ENCODE results near the gene FBN2.
"Not testable (repeated sequence)": the region's sequence is repeated elsewhere in the genome, so short reads cannot be mapped to it uniquely, and the experiment has no call there.

Gene FBN2

DNA sequence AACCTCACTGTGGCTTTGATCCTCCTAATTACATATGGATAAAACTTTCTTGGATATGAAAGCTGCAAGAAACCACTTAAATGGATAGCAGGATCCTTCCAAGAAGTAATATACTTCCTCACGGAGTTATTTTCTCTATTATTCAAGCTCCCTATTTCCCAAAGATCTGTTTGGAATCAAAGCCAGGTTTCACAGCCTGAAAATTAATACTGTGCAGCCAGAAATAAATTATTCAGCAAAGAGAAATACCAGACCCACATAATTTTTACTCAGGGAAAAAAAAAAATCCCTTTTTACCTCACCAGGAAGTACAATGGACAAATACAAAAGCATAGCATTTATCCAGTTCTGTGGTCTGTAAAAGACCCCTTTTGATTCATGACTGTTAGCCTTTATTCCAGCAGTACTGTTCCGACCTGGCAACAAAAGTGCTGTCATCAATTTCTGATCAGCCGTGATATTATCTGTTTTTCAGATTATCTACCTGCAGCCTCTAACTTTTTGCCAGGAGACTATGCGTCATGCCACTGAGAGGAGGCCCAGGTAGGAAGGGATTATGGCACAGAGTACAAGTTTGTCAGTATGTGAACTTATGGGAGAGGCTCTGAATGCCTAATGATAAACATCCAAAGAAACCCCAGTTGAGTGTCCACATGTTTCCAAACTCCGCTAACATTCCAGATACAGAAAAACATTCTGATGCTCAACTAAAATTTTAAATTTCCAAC, 57.0 kb downstream of the FBN2 start:
- in situ Hi-C loops (cut with HindIII; ENCODE audit: low sequenced_read_pairs), result loop anchor here (25.0 kb wide), 1 partner anchor 269 kb away; no protein-coding TSS in a partner anchor

- in situ Hi-C loops (cut with HindIII; ENCODE audit: low sequenced_read_pairs), result loop anchor here (25.0 kb wide), 1 partner anchor 268 kb away; no protein-coding TSS in a partner anchor
These were observed 57.9 kb downstream of the FBN2 start for GRCh38 chr5:128480158-128480557.

GRCh38 chr5:128478386-128479368, 59.4 kb downstream of the FBN2 start:
- in situ Hi-C loops (cut with HindIII; ENCODE audit: low sequenced_read_pairs), result loop anchor here (25.0 kb wide), 1 partner anchor 266 kb away; no protein-coding TSS in a partner anchor

DNA sequence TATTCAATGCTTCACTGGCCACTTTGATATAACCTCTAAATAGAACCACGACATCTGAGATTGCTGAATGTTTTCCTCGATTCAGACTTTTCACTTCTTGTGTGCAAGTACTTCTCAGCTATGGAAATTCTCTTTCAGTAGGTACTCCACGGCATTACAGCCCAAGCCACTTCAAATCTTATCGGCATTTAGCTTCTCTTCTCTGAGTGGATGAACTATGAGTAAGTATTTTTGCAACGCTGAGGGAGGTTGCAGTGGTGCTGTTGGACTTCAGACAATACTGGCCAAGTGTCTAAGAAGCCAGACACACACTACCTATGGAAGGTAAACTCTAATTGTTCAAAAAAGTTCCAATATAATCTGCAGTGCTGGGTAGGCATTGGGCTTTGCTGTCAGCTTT, 60.1 kb downstream of the FBN2 start:
- in situ Hi-C loops (cut with HindIII; ENCODE audit: low sequenced_read_pairs), result loop anchor here (25.0 kb wide), 1 partner anchor 266 kb away; no protein-coding TSS in a partner anchor

GRCh38 chr5:128475693-128476092, 62.4 kb downstream of the FBN2 start:
- in situ Hi-C loops (cut with HindIII; ENCODE audit: low sequenced_read_pairs), result loop anchor here (25.0 kb wide), 1 partner anchor 263 kb away; no protein-coding TSS in a partner anchor

DNA sequence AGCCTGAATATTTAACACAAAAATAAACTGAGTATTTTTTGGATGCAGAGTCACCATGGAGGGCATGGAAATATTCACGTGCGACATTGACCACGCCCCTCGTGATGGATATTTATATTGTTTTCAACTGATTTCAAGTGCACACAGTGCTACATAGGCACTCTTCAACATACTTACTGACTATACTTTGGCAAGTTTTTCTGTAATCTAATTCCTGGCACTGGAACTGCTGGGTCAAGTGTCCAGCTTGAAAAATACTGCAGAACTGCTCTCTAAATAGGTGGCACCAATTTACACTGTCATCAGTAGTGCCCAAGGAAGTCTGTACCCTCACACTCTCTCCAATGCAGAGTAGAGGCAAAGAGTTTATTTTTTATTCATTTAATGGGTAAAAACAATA, 65.1 kb downstream of the FBN2 start:
- in situ Hi-C loops (cut with HindIII; ENCODE audit: low sequenced_read_pairs), result no loop called here

DNA sequence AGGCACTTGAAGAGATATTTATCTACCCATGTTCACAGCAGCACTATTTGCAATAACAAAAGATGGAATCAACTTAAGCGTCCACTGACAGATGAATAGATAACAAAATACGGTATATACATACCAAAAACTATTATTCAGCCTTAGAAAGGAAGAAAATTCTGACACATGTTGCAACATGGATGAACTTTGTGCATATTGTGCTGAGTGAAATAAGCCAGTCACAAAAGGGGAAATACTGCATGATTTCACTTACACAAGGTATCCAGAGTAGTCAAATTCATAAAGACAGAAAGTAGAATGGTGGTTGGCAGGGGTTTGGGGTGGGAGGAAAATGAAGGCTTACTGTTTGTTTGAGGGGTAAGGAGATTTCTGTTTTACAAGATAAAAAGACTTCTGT, 66.0 kb downstream of the FBN2 start:
- in situ Hi-C loops (cut with HindIII; ENCODE audit: low sequenced_read_pairs), result no loop called here

DNA sequence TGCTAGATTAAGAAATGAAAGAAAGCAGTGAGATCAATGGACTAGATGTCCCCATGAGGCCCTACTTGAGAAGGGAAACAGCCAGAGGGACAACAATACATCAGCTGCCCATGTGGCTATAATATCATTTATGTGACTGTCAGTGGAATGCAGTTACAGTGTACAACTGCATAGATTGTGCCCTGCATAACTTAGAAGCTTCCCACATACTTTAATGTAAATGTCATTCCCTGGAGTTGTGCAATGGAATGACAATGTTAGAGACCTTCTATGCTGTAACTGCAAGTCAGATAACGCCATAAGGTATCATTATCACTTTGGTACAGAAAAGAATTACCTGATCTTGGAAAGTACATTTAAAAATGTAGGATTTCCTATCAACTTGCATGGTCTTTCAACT, 67.4 kb downstream of the FBN2 start:
- in situ Hi-C loops (cut with HindIII; ENCODE audit: low sequenced_read_pairs), result no loop called here

GRCh38 chr5:128469912-128470311, 68.1 kb downstream of the FBN2 start:
- in situ Hi-C loops (cut with HindIII; ENCODE audit: low sequenced_read_pairs), result no loop called here

- in situ Hi-C loops (cut with HindIII; ENCODE audit: low sequenced_read_pairs), result no loop called here
These were observed 71.1 kb downstream of the FBN2 start for GRCh38 chr5:128466980-128467379.

DNA sequence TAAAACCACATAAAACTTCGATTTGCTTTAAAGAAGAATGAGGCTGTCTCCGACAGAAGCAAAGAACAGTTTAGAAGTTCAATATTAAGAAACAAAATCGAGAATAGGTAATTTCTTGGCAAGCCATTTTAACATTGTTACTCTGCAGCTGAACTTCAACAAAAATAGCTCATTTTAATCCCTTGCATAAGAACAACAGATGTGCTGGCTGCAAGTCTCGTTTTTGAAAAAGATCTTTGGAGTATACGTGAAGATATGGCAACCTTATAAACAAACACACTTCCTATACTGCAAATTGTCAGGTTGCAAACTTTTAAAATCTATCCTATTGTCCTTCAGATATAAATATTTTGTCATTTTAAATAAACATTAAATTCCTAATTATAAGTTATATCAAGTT, 71.5 kb downstream of the FBN2 start:
- in situ Hi-C loops (cut with HindIII; ENCODE audit: low sequenced_read_pairs), result no loop called here

DNA sequence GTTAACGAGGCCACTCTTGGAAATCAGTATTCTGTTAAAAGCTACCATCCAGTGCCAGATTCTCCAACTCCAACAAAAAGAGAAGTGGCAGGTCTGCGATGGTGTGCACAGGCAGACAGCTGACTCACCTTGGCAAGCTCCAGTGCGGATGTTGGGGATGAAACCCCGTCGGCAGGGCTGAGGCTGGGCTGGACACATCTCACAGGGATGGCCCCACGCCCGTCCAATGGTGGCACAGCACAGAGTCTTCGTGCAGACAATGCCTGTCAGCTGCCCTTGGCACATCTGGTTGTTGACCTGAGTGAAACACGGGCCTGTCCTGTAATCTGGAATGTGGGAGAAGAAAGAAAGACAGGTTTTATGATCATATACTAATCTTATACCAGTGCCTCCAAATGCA, 73.4 kb downstream of the FBN2 start:
- in situ Hi-C loops (cut with HindIII; ENCODE audit: low sequenced_read_pairs), result no loop called here

DNA sequence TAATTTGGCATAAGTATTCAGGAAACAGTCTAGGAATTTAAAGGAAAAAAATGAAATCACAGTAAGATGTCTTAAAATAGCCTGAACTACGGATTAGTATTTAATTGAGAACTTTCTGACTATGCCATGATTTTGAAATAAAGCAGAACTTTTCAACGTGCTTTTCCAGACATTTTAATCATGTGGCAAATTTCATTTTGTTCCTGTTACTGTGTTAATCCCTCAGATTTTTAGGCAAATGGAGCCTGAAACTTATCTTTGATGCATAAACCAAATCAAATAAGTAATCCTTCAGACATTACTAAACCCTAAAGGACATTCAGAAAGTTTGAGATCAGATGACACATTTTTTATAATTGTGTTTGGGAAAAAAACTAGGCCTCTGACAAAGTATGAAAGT, 75.7 kb downstream of the FBN2 start:
- in situ Hi-C loops (cut with HindIII; ENCODE audit: low sequenced_read_pairs), result no loop called here

DNA sequence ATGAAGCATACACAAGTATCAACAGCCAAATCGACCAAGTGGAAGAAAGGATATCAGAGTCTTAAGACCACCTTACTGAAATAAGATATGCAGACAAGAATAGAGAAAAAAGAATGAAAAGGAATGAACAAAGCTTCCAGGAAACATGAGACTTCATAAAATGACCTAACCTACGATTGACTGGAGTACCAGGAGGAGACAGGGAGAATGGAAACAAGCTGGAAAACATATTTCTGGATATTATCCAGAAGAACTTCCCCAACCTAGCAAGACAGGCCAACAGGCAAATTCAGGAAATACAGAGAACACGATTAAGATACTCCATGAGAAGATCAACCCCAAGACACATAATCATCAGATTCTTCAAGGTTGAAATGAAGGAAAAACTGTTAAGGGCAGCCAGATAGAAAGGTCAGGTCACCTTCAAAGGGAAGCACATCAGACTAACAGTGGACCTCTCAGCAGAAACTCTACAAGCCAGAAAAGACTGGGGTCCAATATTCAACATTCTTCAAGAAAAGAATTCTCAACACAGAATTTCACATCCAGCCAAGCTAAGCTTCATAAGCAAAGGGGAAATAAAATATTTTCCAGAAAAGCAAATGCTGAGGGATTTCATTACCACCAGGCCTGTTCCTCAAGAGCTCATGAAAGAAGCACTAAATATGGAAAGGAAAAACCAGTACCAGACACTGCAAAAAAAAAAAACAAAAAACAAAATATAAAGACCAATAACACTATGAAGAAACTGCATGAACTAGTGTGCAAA, 80.7 kb downstream of the FBN2 start:
- in situ Hi-C loops (cut with HindIII; ENCODE audit: low sequenced_read_pairs), result not testable (repeated sequence)

GRCh38 chr5:128455841-128456361, 82.1 kb downstream of the FBN2 start:
- in situ Hi-C loops (cut with HindIII; ENCODE audit: low sequenced_read_pairs), result no loop called here

GRCh38 chr5:128453121-128453520, 84.9 kb downstream of the FBN2 start:
- in situ Hi-C loops (cut with HindIII; ENCODE audit: low sequenced_read_pairs), result no loop called here

DNA sequence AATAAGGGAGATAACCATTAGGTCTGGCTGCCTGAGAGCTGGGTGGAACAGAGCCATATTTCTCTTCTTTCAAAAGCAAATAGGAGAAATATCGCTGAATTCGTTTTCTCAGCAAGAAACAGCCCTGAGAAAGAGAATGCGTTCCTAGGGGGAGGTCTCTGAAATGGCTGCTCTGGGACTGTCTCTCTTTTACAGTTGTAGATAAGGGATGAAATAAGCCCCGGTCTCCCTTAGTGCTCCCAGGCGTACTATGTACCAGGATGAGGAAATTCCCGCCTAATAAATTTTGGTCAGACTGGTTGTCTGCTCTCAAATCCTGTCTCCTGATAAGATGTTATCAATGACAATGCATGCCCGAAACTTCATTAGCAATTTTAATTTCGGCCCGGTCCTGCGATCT, 90.8 kb downstream of the FBN2 start:
- in situ Hi-C loops (cut with HindIII; ENCODE audit: low sequenced_read_pairs), result not testable (repeated sequence)

GRCh38 chr5:128441941-128442350, 96.1 kb downstream of the FBN2 start:
- in situ Hi-C loops (cut with HindIII; ENCODE audit: low sequenced_read_pairs), result no loop called here

GRCh38 chr5:128441165-128441564, 96.9 kb downstream of the FBN2 start:
- in situ Hi-C loops (cut with HindIII; ENCODE audit: low sequenced_read_pairs), result no loop called here

DNA sequence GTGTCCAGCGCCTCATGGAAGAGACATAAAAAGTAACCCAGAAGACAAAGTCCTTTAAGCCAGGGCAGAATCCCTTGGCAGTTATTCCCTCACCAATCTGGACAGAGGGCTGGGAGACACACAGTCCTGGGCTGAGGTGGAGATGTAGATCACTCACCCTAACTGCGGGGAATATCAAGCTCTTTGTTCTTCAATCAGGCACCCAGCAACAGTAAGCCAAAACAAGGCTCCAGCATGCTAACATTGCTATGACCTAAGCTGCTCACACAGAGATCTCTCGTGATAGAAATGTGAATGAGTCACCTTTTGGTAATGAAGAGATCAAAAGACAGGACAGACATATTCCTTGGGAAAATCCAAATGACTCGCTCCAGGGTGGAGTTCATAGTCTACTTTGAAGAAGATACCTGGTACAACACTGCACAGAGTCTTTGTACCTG, 101.3 kb downstream of the FBN2 start:
- in situ Hi-C loops (cut with HindIII; ENCODE audit: low sequenced_read_pairs), result no loop called here

- in situ Hi-C loops (cut with HindIII; ENCODE audit: low sequenced_read_pairs), result no loop called here
These were observed 102.2 kb downstream of the FBN2 start for GRCh38 chr5:128435861-128436260.

Data from endothelial cell of hepatic sinusoid (primary cell).